ENCODE measurements around the gene ALB. TPM values are rescaled to one million over a fixed set of nuclear protein-coding genes. Genes with fewer than 3 reads are reported as not detected.

Gene ALB
- total RNA-seq, 1 experiment from 2014 or later = not detected

GRCh38 chr4:73419106-73420038 lies 15.3 kb downstream of the ALB start:
- Histone ChIP-seq H3K4me3 (no peak overlapping the region), H3K27me3 (no peaks in the 10 kb centered on the region; the same call in 1 of the 2 replicates), H3K9me3 (no peaks in the 10 kb centered on the region), H3K36me3 (no peaks in the 10 kb centered on the region)
- DNase-seq = no peak

GRCh38 chr4:73420615-73421014 lies 16.5 kb downstream of the ALB start:
- Histone ChIP-seq H3K9me3 (no peaks in the 10 kb centered on the region), H3K4me3 (no peak overlapping the region), H3K36me3 (no peaks in the 10 kb centered on the region), H3K27me3 (no peaks in the 10 kb centered on the region)
- no peak for DNase-seq

- no peaks in the 10 kb centered on the region for H3K9me3 ChIP-seq
- H3K4me3 ChIP-seq = no peak overlapping the region
- DNase-seq = no peak
- H3K27me3 ChIP-seq = no peaks in the 10 kb centered on the region
- H3K36me3 ChIP-seq = no peaks in the 10 kb centered on the region
These were observed 17.8 kb downstream of the ALB start for GRCh38 chr4:73421708-73422457.

DNA sequence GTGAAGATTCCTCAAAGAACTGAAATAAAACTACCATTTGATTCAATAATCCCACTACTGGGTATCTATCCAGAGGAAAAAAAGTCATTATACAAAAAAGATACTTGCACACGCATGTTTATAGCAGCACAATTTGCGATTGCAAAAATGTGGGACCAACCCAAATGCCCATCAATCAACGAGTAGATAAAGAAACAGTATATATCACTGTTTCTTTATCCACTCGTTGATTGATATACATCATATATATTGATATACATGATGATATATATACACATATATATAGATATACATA lies 18.3 kb downstream of the ALB start:
- no peak for DNase-seq

GRCh38 chr4:73423184-73423583 lies 19.1 kb downstream of the ALB start:
- H3K9me3 ChIP-seq = no peaks in the 10 kb centered on the region

More for the DNA sequence above, 18.3 kb downstream of the ALB start:
- Histone ChIP-seq H3K4me3 (no peak overlapping the region), H3K27me3 (no peaks in the 10 kb centered on the region), H3K36me3 (no peaks in the 10 kb centered on the region), H3K9me3 (no peaks in the 10 kb centered on the region)

DNA sequence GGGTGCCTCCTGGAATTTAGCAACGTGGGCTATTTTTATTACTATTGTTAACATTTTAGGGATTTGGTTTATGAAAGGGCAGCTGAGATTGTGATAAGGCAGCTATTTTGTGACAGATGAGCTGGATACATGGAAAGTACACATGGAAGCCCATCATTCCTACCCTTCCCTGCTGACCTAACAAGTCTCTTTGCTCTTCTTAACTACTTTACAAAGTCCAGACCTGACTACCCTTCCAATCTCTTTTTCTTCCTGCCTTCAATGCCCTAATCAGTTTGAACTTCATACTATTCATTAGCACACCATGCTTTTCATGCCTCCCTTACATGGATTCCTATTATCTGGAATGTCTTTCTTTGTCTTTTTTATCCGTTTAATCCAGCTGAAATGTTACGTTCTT lies 22.6 kb downstream of the ALB start:
- H3K9me3 ChIP-seq = no peaks in the 10 kb centered on the region
- no peaks in the 10 kb centered on the region for H3K36me3 ChIP-seq
- DNase-seq = no peak
- H3K27me3 ChIP-seq = no peaks in the 10 kb centered on the region
- no peak overlapping the region for H3K4me3 ChIP-seq

More at GRCh38 chr4:73423184-73423583, 19.1 kb downstream of the ALB start:
- Histone ChIP-seq H3K4me3 (no peak overlapping the region), H3K36me3 (no peaks in the 10 kb centered on the region), H3K27me3 (no peaks in the 10 kb centered on the region)
- no peak for DNase-seq

GRCh38 chr4:73429118-73429517 lies 25.0 kb downstream of the ALB start:
- H3K4me3 ChIP-seq = no peak overlapping the region
- no peaks in the 10 kb centered on the region for H3K36me3 ChIP-seq
- H3K27me3 ChIP-seq = no peaks in the 10 kb centered on the region
- DNase-seq = no peak
- H3K9me3 ChIP-seq = no peaks in the 10 kb centered on the region

DNA sequence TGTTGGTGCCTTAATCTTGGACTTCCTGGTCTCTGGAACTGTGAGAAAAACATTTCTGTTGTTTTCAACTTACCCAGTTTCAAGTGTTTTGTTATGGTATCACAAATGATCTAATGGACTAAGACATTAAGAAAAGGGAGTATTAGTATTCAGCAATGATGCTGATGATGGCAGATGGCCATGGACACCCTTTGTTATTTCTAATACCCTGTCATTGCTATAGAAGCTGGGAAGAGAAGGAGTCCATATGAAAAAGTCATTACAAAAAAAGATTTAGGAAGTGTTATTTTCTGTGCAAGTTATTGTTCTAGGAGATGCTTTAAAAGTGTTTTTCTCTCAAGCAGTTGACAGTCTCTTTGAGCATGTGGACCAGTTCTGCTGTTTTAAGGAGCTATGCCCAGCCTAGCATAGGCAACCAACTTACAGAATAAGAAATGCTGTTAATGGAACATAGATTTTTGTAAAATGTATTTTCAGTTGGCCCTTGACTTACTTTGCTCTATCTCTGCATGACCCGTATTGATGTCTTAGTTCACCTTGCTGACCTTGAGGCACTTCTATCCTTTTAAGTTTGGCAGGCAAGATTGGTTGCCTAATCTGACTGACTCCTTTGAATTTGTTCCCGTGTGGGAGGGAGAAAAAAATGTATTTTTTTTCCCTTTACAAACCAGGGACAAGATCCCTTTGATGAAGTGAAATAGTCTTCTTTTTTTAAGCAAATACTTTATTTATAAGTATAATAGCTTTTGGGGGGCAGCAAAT lies 25.9 kb downstream of the ALB start:
- DNase-seq = no peak
- Histone ChIP-seq H3K9me3 (no peaks in the 10 kb centered on the region), H3K27me3 (no peaks in the 10 kb centered on the region), H3K4me3 (no peak overlapping the region), H3K36me3 (no peaks in the 10 kb centered on the region)

GRCh38 chr4:73431813-73432168 lies 27.7 kb downstream of the ALB start:
- DNase-seq = no peak
- no peak overlapping the region for H3K4me3 ChIP-seq
- H3K36me3 ChIP-seq = no peaks in the 10 kb centered on the region
- no peaks in the 10 kb centered on the region for H3K27me3 ChIP-seq
- no peaks in the 10 kb centered on the region for H3K9me3 ChIP-seq

DNA sequence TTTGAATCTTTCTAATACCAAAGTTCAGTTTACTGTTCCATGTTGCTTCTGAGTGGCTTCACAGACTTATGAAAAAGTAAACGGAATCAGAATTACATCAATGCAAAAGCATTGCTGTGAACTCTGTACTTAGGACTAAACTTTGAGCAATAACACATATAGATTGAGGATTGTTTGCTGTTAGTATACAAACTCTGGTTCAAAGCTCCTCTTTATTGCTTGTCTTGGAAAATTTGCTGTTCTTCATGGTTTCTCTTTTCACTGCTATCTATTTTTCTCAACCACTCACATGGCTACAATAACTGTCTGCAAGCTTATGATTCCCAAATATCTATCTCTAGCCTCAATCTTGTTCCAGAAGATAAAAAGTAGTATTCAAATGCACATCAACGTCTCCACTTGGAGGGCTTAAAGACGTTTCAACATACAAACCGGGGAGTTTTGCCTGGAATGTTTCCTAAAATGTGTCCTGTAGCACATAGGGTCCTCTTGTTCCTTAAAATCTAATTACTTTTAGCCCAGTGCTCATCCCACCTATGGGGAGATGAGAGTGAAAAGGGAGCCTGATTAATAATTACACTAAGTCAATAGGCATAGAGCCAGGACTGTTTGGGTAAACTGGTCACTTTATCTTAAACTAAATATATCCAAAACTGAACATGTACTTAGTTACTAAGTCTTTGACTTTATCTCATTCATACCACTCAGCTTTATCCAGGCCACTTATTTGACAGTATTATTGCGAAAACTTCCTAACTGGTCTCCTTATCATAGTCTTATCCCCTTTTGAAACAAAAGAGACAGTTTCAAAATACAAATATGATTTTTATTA lies 28.3 kb downstream of the ALB start:
- H3K27me3 ChIP-seq = no peaks in the 10 kb centered on the region
- H3K36me3 ChIP-seq = no peaks in the 10 kb centered on the region
- no peaks in the 10 kb centered on the region for H3K9me3 ChIP-seq
- no peak overlapping the region for H3K4me3 ChIP-seq
- DNase-seq = no peak

DNA sequence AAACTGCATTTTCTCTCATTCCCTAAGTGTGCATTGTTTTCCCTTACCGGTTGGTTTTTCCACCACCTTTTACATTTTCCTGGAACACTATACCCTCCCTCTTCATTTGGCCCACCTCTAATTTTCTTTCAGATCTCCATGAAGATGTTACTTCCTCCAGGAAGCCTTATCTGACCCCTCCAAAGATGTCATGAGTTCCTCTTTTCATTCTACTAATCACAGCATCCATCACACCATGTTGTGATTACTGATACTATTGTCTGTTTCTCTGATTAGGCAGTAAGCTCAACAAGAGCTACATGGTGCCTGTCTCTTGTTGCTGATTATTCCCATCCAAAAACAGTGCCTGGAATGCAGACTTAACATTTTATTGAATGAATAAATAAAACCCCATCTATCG lies 29.1 kb downstream of the ALB start:
- DNase-seq = no peak
- no peaks in the 10 kb centered on the region for H3K9me3 ChIP-seq
- H3K4me3 ChIP-seq = no peak overlapping the region
- no peaks in the 10 kb centered on the region for H3K36me3 ChIP-seq
- no peaks in the 10 kb centered on the region for H3K27me3 ChIP-seq

- H3K36me3 ChIP-seq = no peaks in the 10 kb centered on the region
- DNase-seq = no peak
- H3K9me3 ChIP-seq = no peaks in the 10 kb centered on the region
- H3K4me3 ChIP-seq = no peak overlapping the region
- H3K27me3 ChIP-seq = no peaks in the 10 kb centered on the region
These were observed 30.2 kb downstream of the ALB start for GRCh38 chr4:73434311-73434710.

DNA sequence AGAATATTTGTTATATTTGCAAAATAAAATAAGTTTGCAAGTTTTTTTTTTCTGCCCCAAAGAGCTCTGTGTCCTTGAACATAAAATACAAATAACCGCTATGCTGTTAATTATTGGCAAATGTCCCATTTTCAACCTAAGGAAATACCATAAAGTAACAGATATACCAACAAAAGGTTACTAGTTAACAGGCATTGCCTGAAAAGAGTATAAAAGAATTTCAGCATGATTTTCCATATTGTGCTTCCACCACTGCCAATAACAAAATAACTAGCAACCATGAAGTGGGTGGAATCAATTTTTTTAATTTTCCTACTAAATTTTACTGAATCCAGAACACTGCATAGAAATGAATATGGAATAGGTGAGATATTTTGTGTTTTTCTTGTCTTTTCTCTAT lies 31.9 kb downstream of the ALB start, which contains the start of gene AFP:
Gene AFP (plus strand): TSS at position 238 of the 400 bp plus-strand sequence. CDS start 42 bp downstream, at position 280.
- Histone ChIP-seq H3K36me3 (no peaks in the 10 kb centered on the region), H3K9me3 (no peaks in the 10 kb centered on the region), H3K4me3 (no peak within 1 kb of the TSS), H3K27me3 (no peaks in the 10 kb centered on the region)
- no peak for DNase-seq

DNA sequence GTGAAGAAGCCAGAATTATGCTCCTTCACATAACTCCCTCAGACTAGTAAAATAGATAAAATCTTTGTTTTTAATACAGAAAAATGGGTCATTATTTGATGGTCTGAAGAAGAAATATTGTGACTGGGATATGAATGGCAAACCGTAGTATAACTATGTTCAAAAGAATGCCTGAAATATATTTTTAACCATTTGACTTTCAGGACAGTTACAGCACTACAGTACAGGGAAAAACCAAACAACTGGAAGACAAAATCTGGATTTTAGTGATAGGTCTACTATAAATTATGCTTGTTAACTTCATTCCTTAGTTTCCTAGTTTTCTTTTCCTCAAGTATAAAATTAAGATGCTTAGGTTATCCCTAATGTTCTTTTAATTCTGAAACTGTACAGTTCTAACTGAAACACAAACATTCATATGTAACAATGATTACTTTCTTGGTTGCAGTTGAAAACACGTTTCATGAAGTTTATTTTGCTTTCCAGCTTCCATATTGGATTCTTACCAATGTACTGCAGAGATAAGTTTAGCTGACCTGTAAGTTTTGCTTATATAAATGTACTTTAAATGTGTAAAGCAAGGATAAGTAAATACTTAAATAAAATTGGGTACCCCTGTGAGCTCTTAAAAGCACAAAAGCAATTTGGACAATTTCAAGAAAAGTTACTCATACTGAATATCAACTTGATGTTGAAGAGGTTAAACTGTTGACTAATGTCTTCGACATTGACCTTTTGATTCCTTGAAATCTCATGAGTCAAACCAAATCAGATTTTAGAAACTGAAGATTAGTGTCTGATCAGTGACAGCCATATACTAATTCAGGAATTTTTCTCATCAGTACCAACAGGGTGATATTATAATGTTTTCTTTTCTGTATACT lies 32.8 kb downstream of the ALB start:
- DNase-seq = no peak
- Histone ChIP-seq H3K4me3 (no peak overlapping the region), H3K36me3 (no peaks in the 10 kb centered on the region), H3K27me3 (no peaks in the 10 kb centered on the region), H3K9me3 (no peaks in the 10 kb centered on the region)

- H3K36me3 ChIP-seq = no peaks in the 10 kb centered on the region
- H3K9me3 ChIP-seq = no peaks in the 10 kb centered on the region
- no peak overlapping the region for H3K4me3 ChIP-seq
- no peaks in the 10 kb centered on the region for H3K27me3 ChIP-seq
- no peak for DNase-seq
These were observed 33.5 kb downstream of the ALB start for GRCh38 chr4:73437558-73437956.

Data from MG63 (cell line).